ENCODE data around the gene CHPT1.

Gene CHPT1

DNA sequence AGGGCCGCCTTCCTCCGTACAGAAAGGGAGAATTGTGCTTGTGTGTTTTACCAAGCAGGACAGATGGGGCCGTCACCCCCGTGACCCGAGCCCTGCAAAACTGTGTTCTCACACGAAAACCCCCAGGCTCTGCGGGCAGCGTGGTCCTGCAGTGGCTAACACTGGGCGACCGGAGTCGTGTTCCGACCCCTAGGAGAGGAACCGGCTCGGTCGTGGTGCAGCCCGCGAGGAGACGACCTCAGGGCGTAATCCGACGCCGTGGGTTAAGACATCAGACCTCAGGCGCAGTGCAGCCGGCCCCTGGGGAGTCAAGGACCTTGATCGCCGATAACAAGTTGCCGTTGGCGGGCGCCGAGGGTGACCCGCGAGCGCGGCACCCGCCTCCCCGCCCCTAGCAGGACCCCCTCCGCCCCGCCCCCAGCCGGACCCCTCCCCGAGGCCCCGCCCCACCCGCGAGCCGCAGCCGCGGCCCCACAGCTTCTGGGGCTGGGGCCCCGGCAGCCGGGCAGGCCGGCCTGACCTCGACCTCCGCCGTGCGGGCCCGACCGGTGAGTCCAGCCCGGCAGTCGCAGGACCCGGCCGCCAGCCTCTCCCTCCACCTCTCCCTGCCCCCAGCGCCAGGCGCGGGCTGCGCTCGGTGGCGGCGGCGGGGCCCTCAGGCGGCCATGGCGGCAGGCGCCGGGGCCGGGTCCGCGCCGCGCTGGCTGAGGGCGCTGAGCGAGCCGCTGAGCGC lies at the start of gene CHPT1:
TSS of gene CHPT1 (plus strand) at position 444 of the 733 bp plus-strand sequence. CDS start at position 666, 222 bp downstream.
- TF ChIP-seq, protein P1, sequence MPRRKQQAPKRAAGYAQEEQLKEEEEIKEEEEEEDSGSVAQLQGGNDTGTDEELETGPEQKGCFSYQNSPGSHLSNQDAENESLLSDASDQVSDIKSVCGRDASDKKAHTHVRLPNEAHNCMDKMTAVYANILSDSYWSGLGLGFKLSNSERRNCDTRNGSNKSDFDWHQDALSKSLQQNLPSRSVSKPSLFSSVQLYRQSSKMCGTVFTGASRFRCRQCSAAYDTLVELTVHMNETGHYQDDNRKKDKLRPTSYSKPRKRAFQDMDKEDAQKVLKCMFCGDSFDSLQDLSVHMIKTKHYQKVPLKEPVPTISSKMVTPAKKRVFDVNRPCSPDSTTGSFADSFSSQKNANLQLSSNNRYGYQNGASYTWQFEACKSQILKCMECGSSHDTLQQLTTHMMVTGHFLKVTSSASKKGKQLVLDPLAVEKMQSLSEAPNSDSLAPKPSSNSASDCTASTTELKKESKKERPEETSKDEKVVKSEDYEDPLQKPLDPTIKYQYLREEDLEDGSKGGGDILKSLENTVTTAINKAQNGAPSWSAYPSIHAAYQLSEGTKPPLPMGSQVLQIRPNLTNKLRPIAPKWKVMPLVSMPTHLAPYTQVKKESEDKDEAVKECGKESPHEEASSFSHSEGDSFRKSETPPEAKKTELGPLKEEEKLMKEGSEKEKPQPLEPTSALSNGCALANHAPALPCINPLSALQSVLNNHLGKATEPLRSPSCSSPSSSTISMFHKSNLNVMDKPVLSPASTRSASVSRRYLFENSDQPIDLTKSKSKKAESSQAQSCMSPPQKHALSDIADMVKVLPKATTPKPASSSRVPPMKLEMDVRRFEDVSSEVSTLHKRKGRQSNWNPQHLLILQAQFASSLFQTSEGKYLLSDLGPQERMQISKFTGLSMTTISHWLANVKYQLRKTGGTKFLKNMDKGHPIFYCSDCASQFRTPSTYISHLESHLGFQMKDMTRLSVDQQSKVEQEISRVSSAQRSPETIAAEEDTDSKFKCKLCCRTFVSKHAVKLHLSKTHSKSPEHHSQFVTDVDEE (CRISPR knock-in tag; IDR thresholded peaks at IDR 0.05) = no peak
- TF ChIP-seq CSDC2 (CRISPR knock-in tag; IDR thresholded peaks at IDR 0.05) = no peak
- TF ChIP-seq, protein P2, sequence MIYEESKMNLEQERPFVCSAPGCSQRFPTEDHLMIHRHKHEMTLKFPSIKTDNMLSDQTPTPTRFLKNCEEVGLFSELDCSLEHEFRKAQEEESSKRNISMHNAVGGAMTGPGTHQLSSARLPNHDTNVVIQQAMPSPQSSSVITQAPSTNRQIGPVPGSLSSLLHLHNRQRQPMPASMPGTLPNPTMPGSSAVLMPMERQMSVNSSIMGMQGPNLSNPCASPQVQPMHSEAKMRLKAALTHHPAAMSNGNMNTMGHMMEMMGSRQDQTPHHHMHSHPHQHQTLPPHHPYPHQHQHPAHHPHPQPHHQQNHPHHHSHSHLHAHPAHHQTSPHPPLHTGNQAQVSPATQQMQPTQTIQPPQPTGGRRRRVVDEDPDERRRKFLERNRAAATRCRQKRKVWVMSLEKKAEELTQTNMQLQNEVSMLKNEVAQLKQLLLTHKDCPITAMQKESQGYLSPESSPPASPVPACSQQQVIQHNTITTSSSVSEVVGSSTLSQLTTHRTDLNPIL (CRISPR knock-in tag; IDR thresholded peaks at IDR 0.05; ENCODE audit: low read depth) = no peak
- TF ChIP-seq ZNF565 (CRISPR knock-in tag; conservative IDR thresholded peaks at IDR 0.05; ENCODE audit: low read depth) = no peak
- no peak for TF ChIP-seq PPARA (CRISPR knock-in tag; IDR thresholded peaks at IDR 0.05; ENCODE audit: borderline replicate concordance)
- peak; percentile 82 for ATAC-seq

DNA sequence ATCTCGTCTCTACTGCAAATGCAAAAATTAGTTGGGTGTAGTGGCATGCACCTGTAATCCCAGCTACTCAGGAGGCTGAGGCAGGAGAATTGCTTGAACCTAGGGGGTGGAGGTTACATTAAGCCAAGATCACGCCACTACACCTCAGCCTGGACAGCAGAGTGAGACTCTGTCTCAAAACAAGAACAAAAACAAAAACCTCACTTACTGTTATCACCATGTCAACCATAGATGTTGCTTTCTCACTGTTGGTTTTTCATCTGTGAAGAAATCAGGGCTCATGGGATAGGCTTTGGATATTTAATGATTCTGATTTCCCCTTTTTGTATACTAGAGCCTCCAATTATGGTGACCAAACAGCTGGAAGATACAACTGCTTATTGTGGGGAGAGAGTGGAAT lies 49.7 kb upstream of the CHPT1 start:
- TF ChIP-seq BACH2 (CRISPR knock-in tag; IDR thresholded peaks at IDR 0.05; ENCODE audit: borderline replicate concordance) (no peak), ZNF70 (CRISPR knock-in tag; IDR thresholded peaks at IDR 0.05) (no peak), ISL1 (CRISPR knock-in tag; IDR thresholded peaks at IDR 0.05) (no peak), CSDC2 (CRISPR knock-in tag; IDR thresholded peaks at IDR 0.05) (no peak)
- TF ChIP-seq, protein P3, sequence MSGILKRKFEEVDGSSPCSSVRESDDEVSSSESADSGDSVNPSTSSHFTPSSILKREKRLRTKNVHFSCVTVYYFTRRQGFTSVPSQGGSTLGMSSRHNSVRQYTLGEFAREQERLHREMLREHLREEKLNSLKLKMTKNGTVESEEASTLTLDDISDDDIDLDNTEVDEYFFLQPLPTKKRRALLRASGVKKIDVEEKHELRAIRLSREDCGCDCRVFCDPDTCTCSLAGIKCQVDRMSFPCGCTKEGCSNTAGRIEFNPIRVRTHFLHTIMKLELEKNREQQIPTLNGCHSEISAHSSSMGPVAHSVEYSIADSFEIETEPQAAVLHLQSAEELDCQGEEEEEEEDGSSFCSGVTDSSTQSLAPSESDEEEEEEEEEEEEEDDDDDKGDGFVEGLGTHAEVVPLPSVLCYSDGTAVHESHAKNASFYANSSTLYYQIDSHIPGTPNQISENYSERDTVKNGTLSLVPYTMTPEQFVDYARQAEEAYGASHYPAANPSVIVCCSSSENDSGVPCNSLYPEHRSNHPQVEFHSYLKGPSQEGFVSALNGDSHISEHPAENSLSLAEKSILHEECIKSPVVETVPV (CRISPR knock-in tag; IDR thresholded peaks at IDR 0.05) = no peak
- no peak for ATAC-seq

DNA sequence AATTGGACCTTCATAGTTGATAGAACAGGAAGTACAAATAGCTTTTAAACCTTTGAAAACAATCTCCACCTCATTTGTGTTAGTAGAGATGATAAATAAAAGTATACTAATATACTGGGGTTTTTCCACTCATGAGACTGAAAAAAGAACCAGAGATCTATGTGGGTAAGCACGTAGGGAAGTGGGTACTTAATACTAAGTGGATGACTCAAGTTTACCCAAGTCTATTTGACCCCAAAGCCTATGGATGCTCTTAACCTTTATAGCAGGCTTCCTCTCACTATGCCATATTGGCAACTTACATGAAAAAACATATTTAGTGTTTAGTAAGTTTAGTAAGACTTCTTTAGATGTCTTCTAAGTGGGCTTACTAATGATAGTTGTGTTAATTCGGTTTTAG lies 49.2 kb upstream of the CHPT1 start:
- TF ChIP-seq CSDC2 (CRISPR knock-in tag; IDR thresholded peaks at IDR 0.05) (no peak), BACH2 (CRISPR knock-in tag; IDR thresholded peaks at IDR 0.05; ENCODE audit: borderline replicate concordance) (no peak), SNAI2 (CRISPR knock-in tag; IDR thresholded peaks at IDR 0.05) (no peak)
- TF ChIP-seq, protein P4, sequence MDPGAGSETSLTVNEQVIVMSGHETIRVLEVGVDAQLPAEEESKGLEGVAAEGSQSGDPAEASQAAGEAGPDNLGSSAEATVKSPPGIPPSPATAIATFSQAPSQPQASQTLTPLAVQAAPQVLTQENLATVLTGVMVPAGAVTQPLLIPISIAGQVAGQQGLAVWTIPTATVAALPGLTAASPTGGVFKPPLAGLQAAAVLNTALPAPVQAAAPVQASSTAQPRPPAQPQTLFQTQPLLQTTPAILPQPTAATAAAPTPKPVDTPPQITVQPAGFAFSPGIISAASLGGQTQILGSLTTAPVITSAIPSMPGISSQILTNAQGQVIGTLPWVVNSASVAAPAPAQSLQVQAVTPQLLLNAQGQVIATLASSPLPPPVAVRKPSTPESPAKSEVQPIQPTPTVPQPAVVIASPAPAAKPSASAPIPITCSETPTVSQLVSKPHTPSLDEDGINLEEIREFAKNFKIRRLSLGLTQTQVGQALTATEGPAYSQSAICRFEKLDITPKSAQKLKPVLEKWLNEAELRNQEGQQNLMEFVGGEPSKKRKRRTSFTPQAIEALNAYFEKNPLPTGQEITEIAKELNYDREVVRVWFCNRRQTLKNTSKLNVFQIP (CRISPR knock-in tag; IDR thresholded peaks at IDR 0.05; ENCODE audit: borderline replicate concordance, low read depth) = no peak
- no peak for ATAC-seq

DNA sequence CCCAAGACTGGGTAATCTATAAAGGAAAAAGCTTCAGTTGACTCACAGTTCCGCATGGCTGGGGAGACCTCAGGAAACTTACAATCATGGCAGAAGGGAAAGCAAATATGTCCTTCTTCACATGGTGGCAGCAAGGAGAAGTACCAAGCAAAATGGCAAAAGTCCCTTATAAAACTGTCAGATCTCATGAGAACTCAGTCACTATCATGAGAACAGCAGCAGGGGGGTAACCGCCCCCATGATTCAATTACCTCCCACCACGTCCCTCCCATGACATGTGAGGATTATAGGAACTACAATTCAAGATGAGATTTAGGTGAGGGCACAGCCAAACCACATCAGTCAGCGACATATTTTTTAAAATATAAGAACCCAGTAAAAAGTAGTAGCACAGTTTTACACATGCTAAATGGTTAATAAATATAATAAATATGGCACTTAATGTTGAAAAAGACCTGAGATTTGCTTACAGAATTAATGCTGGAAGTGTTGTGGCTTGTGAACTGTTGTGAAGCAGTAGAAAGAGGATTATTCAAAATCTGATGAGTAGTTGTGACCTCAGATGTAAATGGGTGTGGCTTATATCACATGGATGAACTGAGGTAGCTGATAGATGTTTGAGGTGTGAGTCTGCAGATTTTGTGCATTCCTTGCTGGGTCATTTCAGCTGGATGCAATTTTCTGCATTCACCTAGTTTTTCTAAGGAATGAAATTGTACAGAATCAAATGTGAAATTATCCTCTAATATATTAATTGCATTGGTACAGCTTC lies 46.9 kb upstream of the CHPT1 start:
- no peak for ATAC-seq
- no peak for TF ChIP-seq GLIS3 (CRISPR knock-in tag; IDR thresholded peaks at IDR 0.05)
- TF ChIP-seq SNAI2 (CRISPR knock-in tag; IDR thresholded peaks at IDR 0.05) = no peak
- no peak for TF ChIP-seq ZFP30 (CRISPR knock-in tag; IDR thresholded peaks at IDR 0.05)
- no peak for TF ChIP-seq ZFP3 (CRISPR knock-in tag; IDR thresholded peaks at IDR 0.05)
- TF ChIP-seq ZNF8 (CRISPR knock-in tag; IDR thresholded peaks at IDR 0.05) = no peak

DNA sequence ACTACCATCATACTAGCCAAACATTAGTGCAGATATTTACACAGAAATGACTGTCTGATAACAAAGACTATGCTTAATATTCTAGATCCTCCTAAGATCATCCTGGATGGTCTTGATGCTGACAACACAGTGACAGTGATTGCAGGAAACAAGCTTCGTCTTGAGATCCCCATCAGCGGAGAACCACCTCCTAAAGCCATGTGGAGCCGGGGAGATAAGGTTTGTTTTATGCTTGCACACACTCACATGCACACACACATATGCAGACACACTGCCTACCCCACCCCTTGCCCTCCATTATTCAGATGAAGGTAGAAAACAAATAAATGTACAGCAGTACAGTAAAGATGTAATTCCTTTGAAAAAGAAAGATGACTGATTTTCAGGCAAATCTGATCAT lies 44.4 kb upstream of the CHPT1 start:
- ATAC-seq = no peak
- TF ChIP-seq CSDC2 (CRISPR knock-in tag; IDR thresholded peaks at IDR 0.05) = no peak
- TF ChIP-seq ZNF565 (CRISPR knock-in tag; conservative IDR thresholded peaks at IDR 0.05; ENCODE audit: low read depth) = no peak
- TF ChIP-seq OSR1 (CRISPR knock-in tag; IDR thresholded peaks at IDR 0.05) = no peak
- no peak for TF ChIP-seq BACH2 (CRISPR knock-in tag; IDR thresholded peaks at IDR 0.05; ENCODE audit: borderline replicate concordance)
- no peak for TF ChIP-seq SNAI2 (CRISPR knock-in tag; IDR thresholded peaks at IDR 0.05)
- TF ChIP-seq ESRRG (CRISPR knock-in tag; IDR thresholded peaks at IDR 0.05) = no peak
- TF ChIP-seq ZNF70 (CRISPR knock-in tag; IDR thresholded peaks at IDR 0.05) = no peak
- TF ChIP-seq, protein P3 (CRISPR knock-in tag; IDR thresholded peaks at IDR 0.05) = no peak
- no peak for TF ChIP-seq ZNF8 (CRISPR knock-in tag; IDR thresholded peaks at IDR 0.05)
- TF ChIP-seq, protein P1 (CRISPR knock-in tag; IDR thresholded peaks at IDR 0.05) = no peak
- no peak for TF ChIP-seq RARB (CRISPR knock-in tag; IDR thresholded peaks at IDR 0.05)
- TF ChIP-seq, protein P2 (CRISPR knock-in tag; IDR thresholded peaks at IDR 0.05; ENCODE audit: low read depth) = no peak
- no peak for TF ChIP-seq ISL1 (CRISPR knock-in tag; IDR thresholded peaks at IDR 0.05)
